ENCODE data around the gene SLC18A2.

SLC18A2 gene

DNA sequence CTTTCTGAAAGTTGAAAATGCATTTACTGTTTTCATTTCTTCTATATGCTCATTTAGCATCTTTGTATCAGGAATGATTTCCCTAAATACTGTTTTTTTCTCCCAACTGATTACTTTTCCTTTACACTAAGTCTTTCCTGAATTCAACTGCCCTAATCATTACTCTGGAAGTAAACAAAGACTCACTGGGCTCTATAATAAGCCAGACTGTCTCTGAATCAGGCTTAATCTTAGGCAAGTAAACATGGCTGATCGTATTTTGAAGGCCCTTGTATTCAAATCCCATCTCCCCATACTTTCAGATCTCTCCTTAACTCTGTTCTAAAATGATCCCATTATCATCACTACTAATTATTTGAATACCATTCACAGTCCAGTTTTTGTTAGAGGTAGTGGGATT is 72.7 kb downstream of the SLC18A2 start:
- DNase-seq (ENCODE audit: low read depth), result no peak

DNA sequence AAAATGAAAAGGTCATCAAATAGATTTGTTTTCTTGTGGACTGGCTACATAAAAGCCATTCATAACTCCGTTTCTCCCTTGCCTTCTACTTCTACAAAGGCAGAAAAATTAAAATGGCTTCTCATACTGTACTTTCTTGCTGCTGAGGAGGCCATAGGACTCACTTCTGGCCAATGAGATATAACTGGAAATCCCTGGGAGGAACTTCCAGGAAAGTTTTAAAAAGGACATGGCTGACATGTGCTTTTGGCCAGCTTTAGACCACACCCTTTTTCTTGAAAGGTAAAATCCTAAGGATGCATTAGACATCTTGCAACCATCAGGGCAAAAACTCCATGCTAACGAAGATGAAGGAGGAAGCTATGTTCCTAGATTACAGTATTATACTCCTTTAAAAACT is 75.8 kb downstream of the SLC18A2 start:
- no peak for DNase-seq (ENCODE audit: low read depth)

DNA sequence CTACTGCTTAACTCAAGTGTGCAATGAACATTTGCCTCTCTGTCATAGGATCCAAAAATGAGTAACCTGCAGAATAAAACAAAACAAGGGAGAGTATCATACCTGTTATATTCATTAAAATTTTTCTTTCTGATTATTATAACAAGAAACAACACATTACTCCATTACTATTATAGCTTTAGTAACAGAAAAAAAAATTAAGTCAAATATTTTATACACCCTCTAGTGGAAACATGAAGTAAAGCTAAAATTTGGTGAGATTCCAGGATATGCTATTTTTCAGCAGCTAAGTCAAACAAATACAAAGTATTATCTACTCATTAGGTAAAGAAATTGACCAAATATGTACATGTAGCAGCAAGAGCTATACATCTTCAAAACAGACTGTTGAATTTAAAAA is 78.0 kb downstream of the SLC18A2 start:
- no peak for DNase-seq (ENCODE audit: low read depth)

DNA sequence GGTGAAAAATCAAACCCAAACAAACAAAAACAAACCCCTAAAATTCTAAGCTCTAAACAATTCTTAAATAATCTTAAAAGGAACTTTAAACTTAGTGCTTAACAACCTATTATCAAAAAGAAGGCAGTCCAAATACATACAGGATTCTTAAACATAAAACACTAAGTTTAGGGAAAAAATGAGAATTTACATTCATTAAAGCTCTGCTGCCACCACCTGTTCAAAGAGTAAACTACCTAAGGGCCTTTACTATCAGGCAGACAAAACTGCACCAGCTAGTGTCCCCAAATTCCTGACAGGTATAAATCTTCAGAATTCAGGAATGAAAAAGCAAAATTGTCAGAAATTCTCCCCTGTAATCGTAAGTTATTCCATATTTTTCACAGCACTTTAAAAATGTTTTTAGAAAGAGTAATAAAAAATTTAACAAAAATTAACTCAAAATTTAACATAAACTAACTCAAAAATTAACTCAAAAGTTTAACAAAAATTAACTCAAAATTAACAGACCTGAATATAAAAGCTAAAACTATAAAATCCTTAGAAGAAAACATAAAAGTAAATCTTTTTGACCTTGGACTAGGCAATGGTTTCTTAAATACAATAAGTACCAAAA is 79.2 kb downstream of the SLC18A2 start:
- DNase-seq (ENCODE audit: low read depth), result no peak

DNA sequence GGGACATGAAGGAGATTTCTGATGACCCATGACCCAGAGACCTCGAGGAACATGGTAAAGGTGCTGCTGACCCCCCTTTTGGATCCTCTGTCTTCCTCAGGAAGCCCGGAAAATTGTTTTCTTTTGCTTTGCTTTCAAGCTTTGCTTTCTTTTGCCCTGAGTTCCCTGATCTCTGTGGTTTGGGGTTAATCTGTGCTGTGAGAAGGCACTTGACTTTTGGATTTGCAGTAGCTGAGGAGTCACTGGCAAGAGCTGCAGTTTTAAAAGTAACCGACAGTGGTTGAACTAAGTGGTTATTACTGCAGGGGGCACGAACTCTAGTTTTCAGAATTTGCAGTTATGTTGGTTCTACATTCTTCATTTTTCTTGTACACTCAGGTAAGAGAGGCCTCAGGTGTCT is 81.3 kb downstream of the SLC18A2 start:
- DNase-seq (ENCODE audit: low read depth), result no peak

DNA sequence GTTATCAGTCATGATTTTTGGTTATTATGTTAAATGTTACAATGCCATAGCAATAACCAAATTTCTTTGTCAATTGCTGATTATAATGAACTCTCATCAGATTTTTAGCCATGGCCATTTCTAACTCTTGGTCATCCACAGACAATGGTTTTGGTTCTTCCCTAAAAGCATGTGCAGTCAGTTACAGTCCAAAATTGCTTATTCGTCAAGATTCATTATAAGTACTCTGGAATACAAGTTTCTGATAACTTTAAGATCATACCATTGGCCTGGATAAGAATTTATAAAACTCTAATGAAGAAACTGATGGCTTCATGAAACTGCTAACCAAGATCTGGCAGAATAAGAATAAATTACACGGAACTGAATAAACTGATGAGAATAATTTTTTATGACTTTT is 83.5 kb downstream of the SLC18A2 start:
- no peak for DNase-seq (ENCODE audit: low read depth)

DNA sequence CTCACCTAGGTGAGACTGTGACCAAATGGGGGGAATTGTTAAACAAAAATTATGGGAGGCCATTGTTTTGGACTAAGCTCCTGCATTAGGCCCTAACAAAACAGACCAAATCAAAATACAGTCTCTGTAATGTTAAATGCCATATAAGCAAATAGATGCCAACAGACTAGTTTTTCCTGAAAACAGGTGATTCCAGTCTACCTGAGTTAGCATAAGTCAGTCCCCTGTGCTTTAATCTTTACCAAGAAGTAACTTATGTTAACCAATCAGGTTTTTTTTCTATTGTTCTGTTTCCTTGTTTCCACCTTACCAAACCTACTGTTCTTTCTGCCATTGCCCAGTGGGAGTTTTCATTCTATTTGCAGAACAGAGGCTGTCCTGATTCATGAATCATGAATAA is 86.3 kb downstream of the SLC18A2 start:
- DNase-seq (ENCODE audit: low read depth), result no peak
